LNCaP clone FGC (cell line): ENCODE results near the gene ANKRD31.
A peak's percentile ranks its signal among the peaks of the same experiment; 100 is the strongest.

Experiments used
- DNase-seq: peaks from one replicate; pipeline ENCODE4 v3.0.0-alpha.2; 2011; ENCODE audit warnings: low read depth
- H3K4me3 ChIP-seq: 2 replicates; pipeline ENCODE4 v1.5.1; 2011; ENCODE audit warnings: mild to moderate bottlenecking, low read depth, low read length, control low read depth
- CTCF ChIP-seq: IDR thresholded peaks from 2 replicates; pipeline ENCODE4 v1.5.1; 2012; ENCODE audit warnings: mild to moderate bottlenecking; ENCODE audit not compliant: control insufficient read depth, insufficient read depth; ENCODE audit errors: extremely low read depth

Gene ANKRD31

GRCh38 chr5:75236322-75237316 lies at the start of gene ANKRD31:
Gene ANKRD31 (minus strand): TSS chr5:75236878. CDS start chr5:75236686, 192 bp downstream.
- DNase-seq: peak; percentile 10
- TF ChIP-seq CTCF: peak; percentile 94
- peak within 1 kb of the TSS; percentile 79 for H3K4me3 ChIP-seq

- DNase-seq: no peak
- no peak for TF ChIP-seq CTCF
- no peak overlapping the region for H3K4me3 ChIP-seq
Observed at GRCh38 chr5:75286211-75286773, 49.6 kb upstream of the ANKRD31 start.

GRCh38 chr5:75282581-75282980 lies 45.9 kb upstream of the ANKRD31 start:
- H3K4me3 ChIP-seq: no peak overlapping the region
- DNase-seq: no peak
- TF ChIP-seq CTCF: no peak

- no peak overlapping the region for H3K4me3 ChIP-seq
- TF ChIP-seq CTCF: no peak
- DNase-seq: no peak
Observed at GRCh38 chr5:75281716-75282465, 45.2 kb upstream of the ANKRD31 start.

GRCh38 chr5:75279321-75279720 lies 42.6 kb upstream of the ANKRD31 start:
- no peak for DNase-seq
- TF ChIP-seq CTCF: 0 out of 2 replicates have a peak, but pooled peaks have one; percentile 4
- no peak overlapping the region for H3K4me3 ChIP-seq

- H3K4me3 ChIP-seq: no peak overlapping the region
- no peak for TF ChIP-seq CTCF
- no peak for DNase-seq
Observed at GRCh38 chr5:75277463-75277862, 40.8 kb upstream of the ANKRD31 start.
